A549 (cell line): ENCODE results near the gene NFATC3. TPM values are rescaled to one million over a fixed set of nuclear protein-coding genes. Genes with fewer than 3 reads are reported as not detected.
A peak's percentile ranks its signal among the peaks of the same experiment; 100 is the strongest.

ENCODE experiments used
- ATAC-seq, 2 experiments: fragments of 200-7000 bp in 1 of 2; fragments of >200 bp in 1 of 2; cut with Nextera tagmentation in 1 of 2; cut with Tn5 transposase in 1 of 2; 3 replicates each; pipeline versions ENCODE4 v1.8.0 to v1.9.1; 2018 to 2020; ENCODE audit warnings: mild to moderate bottlenecking in 1 of 2, moderate library complexity in 1 of 2
- CTCF ChIA-PET: fragments of 300-600 bp; sonication (Branson Sonifier 250); formaldehyde crosslinking; extraction: SDS; loops from one replicate; lab custom pipeline; 2021; ENCODE audit warnings: antibody characterized with exemption, inconsistent platforms; lab: Yijun Ruan, JAX
- POLR2A ChIA-PET: fragments of 350-600 bp; formaldehyde crosslinking; extraction: SDS; loops from one replicate; lab custom pipeline; 2021; ENCODE audit warnings: antibody characterized with exemption, inconsistent platforms; lab: Yijun Ruan, JAX
- DNase-seq, 2 experiments: peaks; one replicate each; pipeline versions ENCODE4 v3.0.0 to v3.0.0-alpha.2; 2011 to 2016; ENCODE audit warnings: low read depth in 1 of 2, low spot score in 1 of 2
- FAIRE-seq: peaks from 2 replicates; lab custom pipeline; 2011; peaks lifted over from hg19 to GRCh38; lab: Jason Lieb, UNC
- H3K27ac ChIP-seq, 2 experiments: fragments of >200 bp; sonication (Bioruptor Twin); formaldehyde crosslinking; 3 replicates each; pipeline ENCODE4 v1.5.1; 2016 to 2017
- H3K4me1 ChIP-seq: fragments of >200 bp; sonication (Bioruptor Twin); formaldehyde crosslinking; 3 replicates; pipeline ENCODE4 v1.6.1; 2016
- H3K4me2 ChIP-seq: fragments of >200 bp; sonication (Bioruptor Twin); formaldehyde crosslinking; 3 replicates; pipeline ENCODE4 v1.6.1; 2016
- H3K4me3 ChIP-seq: fragments of >200 bp; sonication (Bioruptor Twin); formaldehyde crosslinking; 3 replicates; pipeline ENCODE4 v1.5.1; 2016
- H3K9me3 ChIP-seq: fragments of >200 bp; sonication (Bioruptor Twin); formaldehyde crosslinking; 3 replicates; pipeline ENCODE4 v1.6.1; 2016
- BHLHE40 ChIP-seq: IDR thresholded peaks from 2 replicates; pipeline ENCODE4 v1.6.1; 2012; ENCODE audit warnings: low read depth, low read length, inconsistent platforms
- CBX8 ChIP-seq: fragments of 200-600 bp; sonication (generic); IDR thresholded peaks from 2 replicates; pipeline ENCODE4 v1.6.1; 2016
- CHD2 ChIP-seq: fragments of 150-350 bp; IDR thresholded peaks from 2 replicates; pipeline ENCODE4 v1.6.1; 2014; ENCODE audit warnings: low read length; ENCODE audit not compliant: partially characterized antibody
- EHF ChIP-seq: fragments of 250-450 bp; sonication (Bioruptor Pico); IDR thresholded peaks from 2 replicates; pipeline ENCODE4 v1.5.0; 2020; ENCODE audit warnings: mild to moderate bottlenecking
- EP300 ChIP-seq, 2 experiments: fragments of >200 bp; sonication (Bioruptor Twin); formaldehyde crosslinking; IDR thresholded peaks; 2 replicates in 1 of 2; 3 replicates in 1 of 2; pipeline ENCODE4 v1.6.1; 2016 to 2017
- ESRRA ChIP-seq: fragments of 150-350 bp; IDR thresholded peaks from 2 replicates; pipeline ENCODE4 v1.6.1; 2014; ENCODE audit warnings: mild to moderate bottlenecking, low read length, borderline replicate concordance
- GATA3 ChIP-seq: IDR thresholded peaks from 2 replicates; pipeline ENCODE4 v1.6.1; 2012; ENCODE audit warnings: borderline replicate concordance
- HOXB13 ChIP-seq: fragments of 250-450 bp; sonication (Bioruptor Pico); IDR thresholded peaks from 2 replicates; pipeline ENCODE4 v1.5.0; 2020; ENCODE audit warnings: low read depth, mild to moderate bottlenecking, moderate library complexity
- MAFK ChIP-seq: fragments of 450-650 bp; IDR thresholded peaks from 2 replicates; pipeline ENCODE4 v1.6.1; 2014; ENCODE audit not compliant: partially characterized antibody
- MAZ ChIP-seq: fragments of 150-350 bp; IDR thresholded peaks from 2 replicates; pipeline ENCODE4 v1.6.1; 2014; ENCODE audit warnings: antibody characterized with exemption, low read depth, low read length, borderline replicate concordance
- MYC ChIP-seq: IDR thresholded peaks from 2 replicates; pipeline ENCODE4 v1.6.1; 2012; ENCODE audit warnings: mild to moderate bottlenecking, inconsistent platforms, low read length, improper control_type of control experiment, borderline replicate concordance
- NPAS2 ChIP-seq: fragments of 250-450 bp; sonication (Bioruptor Pico); IDR thresholded peaks from 2 replicates; pipeline ENCODE4 v1.8.0; 2022; ENCODE audit warnings: mild to moderate bottlenecking, moderate library complexity, borderline replicate concordance
- POLR2AphosphoS2 ChIP-seq: conservative IDR thresholded peaks from 2 replicates; pipeline ENCODE4 v1.6.1; 2012; ENCODE audit warnings: low read length, improper control_type of control experiment, inconsistent platforms
- RAD21 ChIP-seq, 2 experiments: fragments of >200 bp in 1 of 2; sonication (Bioruptor Twin) in 1 of 2; formaldehyde crosslinking in 1 of 2; IDR thresholded peaks in 1 of 2; conservative IDR thresholded peaks in 1 of 2; 2 replicates in 1 of 2; 3 replicates in 1 of 2; pipeline ENCODE4 v1.6.1; 2012 to 2018; ENCODE audit warnings: inconsistent platforms in 1 of 2
- RFX5 ChIP-seq: fragments of 450-650 bp; IDR thresholded peaks from 2 replicates; pipeline ENCODE4 v1.7.1; 2014; ENCODE audit warnings: antibody characterized with exemption, mild to moderate bottlenecking, moderate library complexity
- RNF2 ChIP-seq: fragments of 200-600 bp; sonication (generic); IDR thresholded peaks from 2 replicates; pipeline ENCODE4 v1.6.1; 2016; ENCODE audit warnings: low read depth, mild to moderate bottlenecking, antibody characterized with exemption, moderate library complexity, borderline replicate concordance
- SMC3 ChIP-seq: fragments of >200 bp; sonication (Bioruptor Twin); formaldehyde crosslinking; IDR thresholded peaks from 3 replicates; pipeline ENCODE4 v1.6.1; 2018; ENCODE audit warnings: inconsistent platforms
- SREBF2 ChIP-seq: fragments of 450-650 bp; IDR thresholded peaks from 2 replicates; pipeline ENCODE4 v1.6.1; 2014; ENCODE audit warnings: mild to moderate bottlenecking, moderate library complexity
- TP53 ChIP-seq: fragments of 250-450 bp; sonication (Bioruptor Pico); IDR thresholded peaks from 2 replicates; pipeline ENCODE4 v1.5.0; 2021; ENCODE audit warnings: mild to moderate bottlenecking, moderate library complexity
- WGBS: methylation state at CpG from one replicate; pipeline ENCODE4 v1.1.6; 2017; ENCODE audit errors: missing lambda C conversion rate; 5-methylcytosine and 5-hydroxymethylcytosine counted together
- polyA plus RNA-seq, 4 experiments: library from polyadenylated mRNA; depleted of rRNA in 3 of 4; stranded (reverse); fragments of >200 nt; fragmentation: RNase III in 1 of 4; extraction: RNeasy Plus Mini Kit Qiagen cat#74134 plus additional on column Dnase treatment in 1 of 4; gene quantifications; 2 replicates in 3 of 4; 3 replicates in 1 of 4; pipeline ENCODE4 v1.2.3, GENCODE V29; 2011 to 2017
- TF ChIP-seq, protein P1 (sequence below): IDR thresholded peaks from 2 replicates; pipeline ENCODE4 v1.6.1; 2012
- TF ChIP-seq, protein P2 (sequence below): fragments of 200-600 bp; sonication (generic); IDR thresholded peaks from 2 replicates; pipeline ENCODE4 v1.6.1; 2016; ENCODE audit warnings: antibody characterized with exemption, mild to moderate bottlenecking, moderate library complexity
- TF ChIP-seq, protein P3 (sequence below): IDR thresholded peaks from 2 replicates; pipeline ENCODE4 v1.6.1; 2012
- TF ChIP-seq, protein P4 (sequence below): fragments of 450-650 bp; IDR thresholded peaks from 2 replicates; pipeline ENCODE4 v1.6.1; 2014; ENCODE audit warnings: antibody characterized with exemption

Gene NFATC3
- polyA plus RNA-seq, 2 of the 4 experiments (the other 2 are of a cell fraction): 13.3 to 23.9 TPM

DNA sequence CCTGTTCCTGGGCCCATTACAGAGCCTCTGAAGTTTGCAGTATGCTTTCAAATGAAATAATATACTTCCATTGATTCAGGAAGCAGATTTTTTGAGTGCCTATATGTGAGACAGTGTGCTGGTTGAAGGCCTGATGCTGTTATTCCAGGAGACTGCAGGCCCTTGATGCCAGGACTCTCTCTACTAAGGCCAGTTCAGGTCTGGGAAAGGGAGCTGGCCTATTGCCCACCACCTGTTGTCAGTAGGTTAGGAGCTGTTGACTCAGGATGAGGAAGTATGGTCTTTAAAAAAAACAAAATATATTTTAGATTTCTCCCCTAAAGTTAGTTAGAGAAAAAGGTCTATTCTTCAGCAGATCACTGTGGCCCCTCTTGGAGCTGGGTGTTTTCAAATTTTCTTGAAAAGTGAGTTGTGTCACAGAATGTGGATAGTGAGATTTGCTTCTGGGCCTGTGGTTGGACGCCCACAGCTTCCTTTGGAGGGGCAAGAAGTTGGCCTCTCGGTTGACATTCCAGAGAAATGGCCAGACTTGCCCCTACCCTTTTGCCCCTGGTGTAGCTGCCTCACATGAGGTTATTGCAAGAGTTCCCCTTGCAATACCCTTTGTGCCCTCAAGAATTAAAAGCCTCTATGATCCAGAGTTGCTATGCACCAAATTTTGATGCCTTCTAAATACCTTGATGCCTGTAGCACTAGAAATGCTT is 142.8 kb downstream of the NFATC3 start:
- peak in 1 of 2 experiments; percentile 38; a peak in 2 of 6 replicates for ATAC-seq
- ChIA-PET POLR2A (no interaction called here), CTCF (interaction anchor here (0.6 to 3.5 kb wide), 30 partner anchors 9 to 317 kb away, joined by 3 to 26 read pairs (median 4); partner anchors contain the start of genes DPEP2 and NFATC3)
- no peak for TF ChIP-seq HOXB13 (CRISPR knock-in tag)
- no peak for TF ChIP-seq NPAS2
- TF ChIP-seq MYC: no peak
- TF ChIP-seq RFX5: no peak
- no peak for TF ChIP-seq RAD21 (conservative IDR thresholded peaks at IDR 0.05 in 1 of 2, IDR thresholded peaks at IDR 0.05 in 1 of 2)
- TF ChIP-seq EP300 (IDR thresholded peaks at IDR 0.05): no peak
- TF ChIP-seq CHD2: no peak
- TF ChIP-seq, protein P1, sequence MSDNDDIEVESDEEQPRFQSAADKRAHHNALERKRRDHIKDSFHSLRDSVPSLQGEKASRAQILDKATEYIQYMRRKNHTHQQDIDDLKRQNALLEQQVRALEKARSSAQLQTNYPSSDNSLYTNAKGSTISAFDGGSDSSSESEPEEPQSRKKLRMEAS: no peak
- TF ChIP-seq GATA3: no peak
- no peak for TF ChIP-seq SREBF2
- TF ChIP-seq, protein P2, sequence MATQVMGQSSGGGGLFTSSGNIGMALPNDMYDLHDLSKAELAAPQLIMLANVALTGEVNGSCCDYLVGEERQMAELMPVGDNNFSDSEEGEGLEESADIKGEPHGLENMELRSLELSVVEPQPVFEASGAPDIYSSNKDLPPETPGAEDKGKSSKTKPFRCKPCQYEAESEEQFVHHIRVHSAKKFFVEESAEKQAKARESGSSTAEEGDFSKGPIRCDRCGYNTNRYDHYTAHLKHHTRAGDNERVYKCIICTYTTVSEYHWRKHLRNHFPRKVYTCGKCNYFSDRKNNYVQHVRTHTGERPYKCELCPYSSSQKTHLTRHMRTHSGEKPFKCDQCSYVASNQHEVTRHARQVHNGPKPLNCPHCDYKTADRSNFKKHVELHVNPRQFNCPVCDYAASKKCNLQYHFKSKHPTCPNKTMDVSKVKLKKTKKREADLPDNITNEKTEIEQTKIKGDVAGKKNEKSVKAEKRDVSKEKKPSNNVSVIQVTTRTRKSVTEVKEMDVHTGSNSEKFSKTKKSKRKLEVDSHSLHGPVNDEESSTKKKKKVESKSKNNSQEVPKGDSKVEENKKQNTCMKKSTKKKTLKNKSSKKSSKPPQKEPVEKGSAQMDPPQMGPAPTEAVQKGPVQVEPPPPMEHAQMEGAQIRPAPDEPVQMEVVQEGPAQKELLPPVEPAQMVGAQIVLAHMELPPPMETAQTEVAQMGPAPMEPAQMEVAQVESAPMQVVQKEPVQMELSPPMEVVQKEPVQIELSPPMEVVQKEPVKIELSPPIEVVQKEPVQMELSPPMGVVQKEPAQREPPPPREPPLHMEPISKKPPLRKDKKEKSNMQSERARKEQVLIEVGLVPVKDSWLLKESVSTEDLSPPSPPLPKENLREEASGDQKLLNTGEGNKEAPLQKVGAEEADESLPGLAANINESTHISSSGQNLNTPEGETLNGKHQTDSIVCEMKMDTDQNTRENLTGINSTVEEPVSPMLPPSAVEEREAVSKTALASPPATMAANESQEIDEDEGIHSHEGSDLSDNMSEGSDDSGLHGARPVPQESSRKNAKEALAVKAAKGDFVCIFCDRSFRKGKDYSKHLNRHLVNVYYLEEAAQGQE: no peak
- no peak for TF ChIP-seq POLR2AphosphoS2
- TF ChIP-seq MAZ: no peak
- no peak for TF ChIP-seq BHLHE40
- TF ChIP-seq EHF (CRISPR knock-in tag): no peak
- FAIRE-seq: no peak
- H3K4me1 ChIP-seq: no peaks in the 10 kb centered on the region
- no peak overlapping the region for H3K4me3 ChIP-seq
- no peak overlapping the region for H3K4me2 ChIP-seq
- H3K9me3 ChIP-seq: no peaks in the 10 kb centered on the region
- H3K27ac ChIP-seq: no peak overlapping the region
- DNase-seq: no peak
- WGBS: 68% methylated on average over 2 of the region's 2 CpGs

DNA sequence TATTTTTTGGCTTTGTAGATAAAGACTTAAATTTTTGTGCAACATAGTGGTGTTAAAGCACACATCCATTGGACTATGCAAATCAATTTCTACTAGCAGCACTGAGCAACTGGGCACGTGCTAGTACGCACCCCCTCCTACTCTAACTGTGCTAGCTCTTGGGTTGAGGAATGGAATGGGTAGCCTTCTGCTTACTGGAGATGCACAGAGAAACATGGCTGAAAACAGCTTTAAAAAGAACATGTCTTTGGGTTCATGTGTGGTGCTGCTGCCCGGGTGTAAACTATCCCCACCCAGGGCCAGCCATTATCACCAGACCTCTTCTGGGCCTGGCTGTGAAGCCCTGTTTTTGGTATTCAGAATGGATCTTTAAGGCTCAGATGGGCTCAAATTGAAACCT is 143.5 kb downstream of the NFATC3 start:
- FAIRE-seq: no peak
- H3K4me2 ChIP-seq: no peak overlapping the region
- H3K27ac ChIP-seq: no peak overlapping the region
- POLR2A ChIA-PET: no interaction called here
- no peaks in the 10 kb centered on the region for H3K4me1 ChIP-seq
- TF ChIP-seq BHLHE40: no peak
- no peak for TF ChIP-seq ESRRA
- TF ChIP-seq RNF2: no peak
- TF ChIP-seq, protein P2: no peak
- TF ChIP-seq NPAS2: no peak
- TF ChIP-seq CHD2: no peak
- TF ChIP-seq TP53 (CRISPR knock-in tag): no peak
- no peak for TF ChIP-seq CBX8
- TF ChIP-seq, protein P3, sequence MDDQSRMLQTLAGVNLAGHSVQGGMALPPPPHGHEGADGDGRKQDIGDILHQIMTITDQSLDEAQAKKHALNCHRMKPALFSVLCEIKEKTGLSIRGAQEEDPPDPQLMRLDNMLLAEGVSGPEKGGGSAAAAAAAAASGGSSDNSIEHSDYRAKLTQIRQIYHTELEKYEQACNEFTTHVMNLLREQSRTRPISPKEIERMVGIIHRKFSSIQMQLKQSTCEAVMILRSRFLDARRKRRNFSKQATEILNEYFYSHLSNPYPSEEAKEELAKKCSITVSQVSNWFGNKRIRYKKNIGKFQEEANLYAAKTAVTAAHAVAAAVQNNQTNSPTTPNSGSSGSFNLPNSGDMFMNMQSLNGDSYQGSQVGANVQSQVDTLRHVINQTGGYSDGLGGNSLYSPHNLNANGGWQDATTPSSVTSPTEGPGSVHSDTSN: no peak
- TF ChIP-seq, protein P4, sequence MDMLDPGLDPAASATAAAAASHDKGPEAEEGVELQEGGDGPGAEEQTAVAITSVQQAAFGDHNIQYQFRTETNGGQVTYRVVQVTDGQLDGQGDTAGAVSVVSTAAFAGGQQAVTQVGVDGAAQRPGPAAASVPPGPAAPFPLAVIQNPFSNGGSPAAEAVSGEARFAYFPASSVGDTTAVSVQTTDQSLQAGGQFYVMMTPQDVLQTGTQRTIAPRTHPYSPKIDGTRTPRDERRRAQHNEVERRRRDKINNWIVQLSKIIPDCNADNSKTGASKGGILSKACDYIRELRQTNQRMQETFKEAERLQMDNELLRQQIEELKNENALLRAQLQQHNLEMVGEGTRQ: no peak
- TF ChIP-seq SMC3: no peak
- no peak for TF ChIP-seq RFX5
- no peak for TF ChIP-seq MAFK
- TF ChIP-seq, all 56 proteins: peak for 0
- 88% methylated on average over 3 of the region's 3 CpGs for WGBS
- DNase-seq: no peak
- ATAC-seq: no peak
- CTCF ChIA-PET: interaction anchor here (0.7 to 3.5 kb wide), 28 partner anchors 9 to 318 kb away, joined by 3 to 26 read pairs (median 4); partner anchors contain the start of genes DPEP2 and NFATC3
- H3K4me3 ChIP-seq: no peak overlapping the region
- H3K9me3 ChIP-seq: no peaks in the 10 kb centered on the region
